Caco-2 (cell line): ENCODE data around the gene FDXR. TPM values are rescaled to one million over a fixed set of nuclear protein-coding genes. Genes with fewer than 3 reads are reported as not detected.

ENCODE experiments used
- BruUV-seq: library from RNA; stranded (reverse); fragments of 400-500 nt; replicated peaks from 2 replicates; lab custom pipeline; 2021; lab: Mats Ljungman, UMichigan
- CTCF ChIA-PET: fragments of 300-600 bp; sonication (Branson Sonifier 250); formaldehyde crosslinking; loops from one replicate; lab custom pipeline; 2022; ENCODE audit warnings: antibody characterized with exemption; lab: Charles Lee
- POLR2A ChIA-PET: fragments of 300-600 bp; sonication (Branson Sonifier 250); formaldehyde crosslinking; loops from one replicate; lab custom pipeline; 2022; ENCODE audit warnings: antibody characterized with exemption; lab: Charles Lee
- DNase-seq, 2 experiments: peaks; one replicate each; pipeline versions ENCODE4 v3.0.0 to v3.0.0-alpha.2; 2020 to 2022
- H3K27me3 ChIP-seq: replicated peaks from 2 replicates; pipeline ENCODE4 v1.6.0; 2011; ENCODE audit warnings: low read length; ENCODE audit not compliant: control insufficient read depth, insufficient read depth
- H3K36me3 ChIP-seq: 2 replicates; pipeline ENCODE4 v1.5.1; 2011; ENCODE audit warnings: low read length; ENCODE audit not compliant: control insufficient read depth, insufficient read depth
- H3K4me1 ChIP-seq: fragments of 250-450 bp; sonication (Bioruptor Pico); 2 replicates; pipeline ENCODE4 v1.5.1; 2020; ENCODE audit warnings: mild to moderate bottlenecking
- H3K4me3 ChIP-seq: 2 replicates; pipeline ENCODE4 v1.5.1; 2011; ENCODE audit warnings: low read depth, mild to moderate bottlenecking, control low read depth, low read length
- H3K9me3 ChIP-seq: fragments of 250-450 bp; sonication (Bioruptor Pico); 2 replicates; pipeline ENCODE4 v1.5.1; 2020; ENCODE audit warnings: mild to moderate bottlenecking, moderate library complexity
- H3K27ac Mint-ChIP-seq: one replicate; pipeline ENCODE4 v1.8.0; 2022; ENCODE audit warnings: mixed read lengths; ENCODE audit not compliant: unreplicated experiment
- H3K27me3 Mint-ChIP-seq: one replicate; pipeline ENCODE4 v1.8.0; 2022; ENCODE audit warnings: mixed read lengths; ENCODE audit not compliant: insufficient read depth, unreplicated experiment
- H3K36me3 Mint-ChIP-seq: one replicate; pipeline ENCODE4 v1.8.0; 2022; ENCODE audit warnings: mild to moderate bottlenecking, mixed read lengths; ENCODE audit not compliant: insufficient read depth, unreplicated experiment
- H3K4me1 Mint-ChIP-seq: one replicate; pipeline ENCODE4 v1.8.0; 2022; ENCODE audit warnings: low read depth, mixed read lengths; ENCODE audit not compliant: unreplicated experiment
- H3K4me3 Mint-ChIP-seq: one replicate; pipeline ENCODE4 v1.8.0; 2022; ENCODE audit warnings: mild to moderate bottlenecking, moderate library complexity, mixed read lengths; ENCODE audit not compliant: unreplicated experiment
- H3K9me3 Mint-ChIP-seq: one replicate; pipeline ENCODE4 v1.8.0; 2022; ENCODE audit warnings: mixed read lengths; ENCODE audit not compliant: unreplicated experiment
- intact Hi-C: fragments of 100-400 bp; cut with micrococcal nuclease; formaldehyde crosslinking; loops from one replicate; pipeline ENCODE4 v1.10.0; 2022; ENCODE audit not compliant: unreplicated experiment
- total RNA-seq: library from RNA; stranded (reverse); gene quantifications from 2 replicates; pipeline ENCODE4 v1.2.3, GENCODE V29; 2022
- TF ChIP-seq, protein P1 (sequence below), 2 experiments: fragments of 200-600 bp in 1 of 2; IDR thresholded peaks; 1 replicate in 1 of 2; 2 replicates in 1 of 2; pipeline versions ENCODE4 v1.5.1 to v1.8.0; 2011 to 2022; ENCODE audit warnings: antibody characterized with exemption in 1 of 2, control low read depth in 1 of 2, inconsistent platforms in 1 of 2, low read depth in 1 of 2, low read length in 1 of 2, mild to moderate bottlenecking in 1 of 2, moderate library complexity in 1 of 2; ENCODE audit not compliant: insufficient read depth in 1 of 2, severe bottlenecking in 1 of 2, unreplicated experiment in 1 of 2

Gene FDXR
- total RNA-seq, 1 experiment from 2014 or later, result 19.0 TPM

DNA sequence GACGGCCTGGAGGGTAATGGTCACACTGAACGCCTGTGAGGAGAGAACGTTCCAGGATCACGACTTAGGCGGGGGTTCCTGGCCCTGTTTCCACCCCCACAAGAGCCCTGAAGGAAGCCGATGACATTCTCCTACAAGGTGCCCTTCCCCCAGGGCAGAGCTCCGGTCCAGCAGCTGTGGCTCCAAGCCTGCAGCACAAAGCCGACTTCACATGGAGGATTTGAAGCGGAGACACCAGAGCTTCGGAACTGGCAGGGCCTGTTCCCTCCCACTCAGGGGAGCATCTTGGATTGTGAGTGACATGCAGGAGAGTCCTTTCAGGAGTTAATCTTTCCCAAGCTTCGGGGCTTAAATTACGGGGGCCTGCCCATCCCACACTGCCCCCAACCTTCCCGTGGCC lies 15.7 kb upstream of the FDXR start:
- Mint-ChIP-seq H3K9me3 (no peaks in the 10 kb centered on the region), H3K4me3 (no peak overlapping the region), H3K27me3 (peaks cover 2% of the 10 kb centered on the region), H3K36me3 (no peaks in the 10 kb centered on the region), H3K27ac (no peak overlapping the region), H3K4me1 (no peaks in the 10 kb centered on the region)
- ChIA-PET CTCF (no interaction called here), POLR2A (no interaction called here)
- Histone ChIP-seq H3K36me3 (no peaks in the 10 kb centered on the region), H3K4me3 (no peak overlapping the region), H3K9me3 (no peaks in the 10 kb centered on the region), H3K27me3 (no peaks in the 10 kb centered on the region), H3K4me1 (peaks cover 5% of the 10 kb centered on the region; the same call in 1 of the 2 replicates)
- intact Hi-C loops, result no loop called here
- TF ChIP-seq, protein P1, sequence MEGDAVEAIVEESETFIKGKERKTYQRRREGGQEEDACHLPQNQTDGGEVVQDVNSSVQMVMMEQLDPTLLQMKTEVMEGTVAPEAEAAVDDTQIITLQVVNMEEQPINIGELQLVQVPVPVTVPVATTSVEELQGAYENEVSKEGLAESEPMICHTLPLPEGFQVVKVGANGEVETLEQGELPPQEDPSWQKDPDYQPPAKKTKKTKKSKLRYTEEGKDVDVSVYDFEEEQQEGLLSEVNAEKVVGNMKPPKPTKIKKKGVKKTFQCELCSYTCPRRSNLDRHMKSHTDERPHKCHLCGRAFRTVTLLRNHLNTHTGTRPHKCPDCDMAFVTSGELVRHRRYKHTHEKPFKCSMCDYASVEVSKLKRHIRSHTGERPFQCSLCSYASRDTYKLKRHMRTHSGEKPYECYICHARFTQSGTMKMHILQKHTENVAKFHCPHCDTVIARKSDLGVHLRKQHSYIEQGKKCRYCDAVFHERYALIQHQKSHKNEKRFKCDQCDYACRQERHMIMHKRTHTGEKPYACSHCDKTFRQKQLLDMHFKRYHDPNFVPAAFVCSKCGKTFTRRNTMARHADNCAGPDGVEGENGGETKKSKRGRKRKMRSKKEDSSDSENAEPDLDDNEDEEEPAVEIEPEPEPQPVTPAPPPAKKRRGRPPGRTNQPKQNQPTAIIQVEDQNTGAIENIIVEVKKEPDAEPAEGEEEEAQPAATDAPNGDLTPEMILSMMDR (IDR thresholded peaks at IDR 0.05; ENCODE audit: insufficient read depth in 1 of 2, low read depth in 1 of 2, low read length in 1 of 2, severe bottlenecking in 1 of 2, unreplicated experiment in 1 of 2), result no peak
- BruUV-seq, result no TSS peak
- DNase-seq, result no peak

GRCh38 chr17:74883241-74883745 lies 10.5 kb upstream of the FDXR start:
- no peak overlapping the region for H3K4me3 Mint-ChIP-seq
- TF ChIP-seq, protein P1 (IDR thresholded peaks at IDR 0.05; ENCODE audit: insufficient read depth in 1 of 2, low read depth in 1 of 2, low read length in 1 of 2, severe bottlenecking in 1 of 2, unreplicated experiment in 1 of 2), result no peak
- intact Hi-C loops, result no loop called here
- Histone ChIP-seq H3K36me3 (no peaks in the 10 kb centered on the region), H3K27me3 (no peaks in the 10 kb centered on the region), H3K4me1 (no peaks in the 10 kb centered on the region), H3K4me3 (no peak overlapping the region), H3K9me3 (no peaks in the 10 kb centered on the region)
- no peak overlapping the region for H3K27ac Mint-ChIP-seq
- no peaks in the 10 kb centered on the region for H3K4me1 Mint-ChIP-seq
- ChIA-PET CTCF (no interaction called here), POLR2A (no interaction called here)
- no peaks in the 10 kb centered on the region for H3K9me3 Mint-ChIP-seq
- BruUV-seq, result no TSS peak
- H3K27me3 Mint-ChIP-seq, result peaks cover 2% of the 10 kb centered on the region
- no peaks in the 10 kb centered on the region for H3K36me3 Mint-ChIP-seq
- no peak for DNase-seq

GRCh38 chr17:74882517-74883240 lies 9.9 kb upstream of the FDXR start:
- BruUV-seq, result no TSS peak

More at GRCh38 chr17:74882517-74883240, 9.9 kb upstream of the FDXR start:
- intact Hi-C loops, result no loop called here
- Histone ChIP-seq H3K9me3 (no peaks in the 10 kb centered on the region), H3K27me3 (no peaks in the 10 kb centered on the region), H3K36me3 (no peaks in the 10 kb centered on the region), H3K4me3 (no peak overlapping the region), H3K4me1 (no peaks in the 10 kb centered on the region)
- POLR2A ChIA-PET, result interaction anchor here (1.5 kb wide), 1 partner anchor 10 kb away, joined by 5 read pairs; the partner anchor contains the start of gene FDXR
- H3K4me1 Mint-ChIP-seq, result no peaks in the 10 kb centered on the region
- peaks cover 2% of the 10 kb centered on the region for H3K27me3 Mint-ChIP-seq
- no peaks in the 10 kb centered on the region for H3K9me3 Mint-ChIP-seq
- TF ChIP-seq, protein P1 (IDR thresholded peaks at IDR 0.05; ENCODE audit: insufficient read depth in 1 of 2, low read depth in 1 of 2, low read length in 1 of 2, severe bottlenecking in 1 of 2, unreplicated experiment in 1 of 2), result no peak
- H3K4me3 Mint-ChIP-seq, result no peak overlapping the region
- no peak for DNase-seq
- CTCF ChIA-PET, result no interaction called here
- no peaks in the 10 kb centered on the region for H3K36me3 Mint-ChIP-seq
- no peak overlapping the region for H3K27ac Mint-ChIP-seq
